IMR-90 (cell line): ENCODE data around the gene GNG12.

ENCODE experiments used
- CTCF ChIP-seq: conservative IDR thresholded peaks from 2 replicates; pipeline ENCODE4 v1.5.1; 2012; ENCODE audit warnings: mild to moderate bottlenecking, low read depth, low read length, improper control_type of control experiment
- MAFK ChIP-seq: IDR thresholded peaks from 2 replicates; pipeline ENCODE4 v1.6.1; 2012; ENCODE audit warnings: low read depth, low read length, improper control_type of control experiment
- POLR2A ChIP-seq: IDR thresholded peaks from 2 replicates; pipeline ENCODE4 v1.6.1; 2012; ENCODE audit warnings: mild to moderate bottlenecking, low read depth, low read length
- SMC3 ChIP-seq: fragments of 150-350 bp; IDR thresholded peaks from 2 replicates; pipeline ENCODE4 v1.6.1; 2016; ENCODE audit warnings: low read depth, mild to moderate bottlenecking, antibody characterized with exemption, low read length, moderate library complexity
- TF ChIP-seq, protein P1 (sequence below): fragments of 150-350 bp; IDR thresholded peaks from 2 replicates; pipeline ENCODE4 v1.6.1; 2017; ENCODE audit warnings: mild to moderate bottlenecking, antibody characterized with exemption, low read length, low read depth

DNA sequence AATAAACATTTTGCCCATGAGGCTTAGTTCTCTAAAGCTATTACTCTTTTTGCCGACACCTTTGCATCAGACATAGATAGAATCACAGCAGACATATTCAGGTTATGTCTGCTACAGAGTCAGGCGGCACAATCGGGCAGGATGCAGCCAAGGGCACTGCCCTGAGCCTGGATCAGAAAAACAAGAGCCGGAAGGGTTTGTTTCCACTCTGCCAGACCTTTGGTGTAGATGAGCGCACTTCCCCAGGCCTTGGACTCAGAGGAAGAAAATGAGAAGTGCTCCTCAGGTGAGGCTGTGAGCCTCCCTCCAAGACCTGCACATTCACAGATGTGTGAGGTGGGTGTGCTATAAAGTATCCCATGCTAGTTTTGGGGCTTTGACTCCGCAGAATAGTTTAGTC lies 43.7 kb downstream of the GNG12 start:
- no peak for TF ChIP-seq CTCF
- TF ChIP-seq MAFK, result no peak
- TF ChIP-seq, protein P1, sequence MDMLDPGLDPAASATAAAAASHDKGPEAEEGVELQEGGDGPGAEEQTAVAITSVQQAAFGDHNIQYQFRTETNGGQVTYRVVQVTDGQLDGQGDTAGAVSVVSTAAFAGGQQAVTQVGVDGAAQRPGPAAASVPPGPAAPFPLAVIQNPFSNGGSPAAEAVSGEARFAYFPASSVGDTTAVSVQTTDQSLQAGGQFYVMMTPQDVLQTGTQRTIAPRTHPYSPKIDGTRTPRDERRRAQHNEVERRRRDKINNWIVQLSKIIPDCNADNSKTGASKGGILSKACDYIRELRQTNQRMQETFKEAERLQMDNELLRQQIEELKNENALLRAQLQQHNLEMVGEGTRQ, result no peak
- no peak for TF ChIP-seq POLR2A
- no peak for TF ChIP-seq SMC3
